Retinal pigment epithelial cell (primary cell): ENCODE results near the gene FAM20C.
"Not testable (repeated sequence)": the region's sequence is repeated elsewhere in the genome, so short reads cannot be mapped to it uniquely, and the experiment has no call there.

Source experiments
- DNase-seq: peaks from one replicate; pipeline ENCODE4 v3.0.0-alpha.2; 2010; ENCODE audit warnings: low read depth
- H3K4me3 ChIP-seq: 2 replicates; pipeline ENCODE4 v1.5.1; 2011; ENCODE audit warnings: mild to moderate bottlenecking, low read length, control low read depth, moderate library complexity
- TF ChIP-seq, protein P1 (sequence below): conservative IDR thresholded peaks from 2 replicates; pipeline ENCODE4 v1.5.1; 2011; ENCODE audit warnings: low read depth, low read length, control low read depth, inconsistent platforms

FAM20C gene

DNA sequence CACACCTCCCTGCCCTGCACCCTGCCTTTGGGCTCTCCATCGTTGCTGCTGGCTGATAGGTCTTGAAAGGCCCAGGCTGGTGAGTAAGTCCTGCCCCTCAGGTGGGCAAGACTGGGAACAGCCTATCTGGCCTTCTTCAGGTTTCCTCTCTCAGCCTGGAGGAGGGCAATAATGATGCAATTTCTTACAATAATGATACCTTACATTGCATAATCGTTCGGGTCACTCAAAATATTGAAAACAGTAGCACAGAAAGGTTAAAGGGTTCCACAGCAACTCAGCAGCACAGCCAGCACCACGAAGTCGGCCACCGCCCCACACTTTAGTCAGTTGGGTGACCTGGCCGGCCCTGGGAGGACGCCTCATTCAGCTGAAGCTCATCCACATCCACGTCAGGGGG is 16.0 kb upstream of the FAM20C start:
- DNase-seq: no peak
- TF ChIP-seq, protein P1, sequence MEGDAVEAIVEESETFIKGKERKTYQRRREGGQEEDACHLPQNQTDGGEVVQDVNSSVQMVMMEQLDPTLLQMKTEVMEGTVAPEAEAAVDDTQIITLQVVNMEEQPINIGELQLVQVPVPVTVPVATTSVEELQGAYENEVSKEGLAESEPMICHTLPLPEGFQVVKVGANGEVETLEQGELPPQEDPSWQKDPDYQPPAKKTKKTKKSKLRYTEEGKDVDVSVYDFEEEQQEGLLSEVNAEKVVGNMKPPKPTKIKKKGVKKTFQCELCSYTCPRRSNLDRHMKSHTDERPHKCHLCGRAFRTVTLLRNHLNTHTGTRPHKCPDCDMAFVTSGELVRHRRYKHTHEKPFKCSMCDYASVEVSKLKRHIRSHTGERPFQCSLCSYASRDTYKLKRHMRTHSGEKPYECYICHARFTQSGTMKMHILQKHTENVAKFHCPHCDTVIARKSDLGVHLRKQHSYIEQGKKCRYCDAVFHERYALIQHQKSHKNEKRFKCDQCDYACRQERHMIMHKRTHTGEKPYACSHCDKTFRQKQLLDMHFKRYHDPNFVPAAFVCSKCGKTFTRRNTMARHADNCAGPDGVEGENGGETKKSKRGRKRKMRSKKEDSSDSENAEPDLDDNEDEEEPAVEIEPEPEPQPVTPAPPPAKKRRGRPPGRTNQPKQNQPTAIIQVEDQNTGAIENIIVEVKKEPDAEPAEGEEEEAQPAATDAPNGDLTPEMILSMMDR: no peak

DNA sequence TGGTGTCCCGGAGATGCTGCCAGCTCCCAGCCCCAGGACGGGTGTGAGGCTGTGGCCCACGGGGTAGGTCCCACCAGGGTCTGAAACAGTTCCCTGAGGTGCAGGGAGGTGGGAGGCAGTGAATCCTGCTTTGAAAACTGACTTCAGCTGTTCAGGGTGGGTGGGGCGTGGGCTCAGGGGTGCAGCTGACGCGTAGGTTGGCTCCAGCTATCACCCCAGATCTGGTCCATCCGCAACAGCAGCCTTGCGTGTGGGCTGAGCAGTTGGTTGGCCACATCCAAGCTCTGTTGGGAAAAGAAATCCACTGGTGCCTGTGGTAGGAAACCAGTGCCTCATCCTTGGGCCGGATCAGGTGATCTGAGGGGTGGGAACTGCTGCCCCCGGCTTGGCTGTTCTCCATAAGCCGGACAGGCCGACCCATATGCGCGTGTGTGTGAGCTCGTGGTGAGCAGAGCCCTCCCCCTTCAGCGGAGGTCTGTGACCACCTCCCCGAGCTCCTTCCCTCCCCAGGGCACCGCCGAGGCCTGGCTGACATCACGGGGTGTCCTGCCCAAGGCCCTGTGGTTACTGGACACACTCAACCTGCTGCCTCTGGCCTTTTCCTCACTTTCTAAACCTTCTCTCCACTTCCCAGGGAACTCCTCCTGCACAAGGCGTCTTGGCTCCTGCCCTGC is 15.4 kb upstream of the FAM20C start:
- no peak for DNase-seq
- TF ChIP-seq, protein P1: no peak
- no peak overlapping the region for H3K4me3 ChIP-seq

More for the DNA sequence above, 16.0 kb upstream of the FAM20C start:
- H3K4me3 ChIP-seq: no peak overlapping the region

DNA sequence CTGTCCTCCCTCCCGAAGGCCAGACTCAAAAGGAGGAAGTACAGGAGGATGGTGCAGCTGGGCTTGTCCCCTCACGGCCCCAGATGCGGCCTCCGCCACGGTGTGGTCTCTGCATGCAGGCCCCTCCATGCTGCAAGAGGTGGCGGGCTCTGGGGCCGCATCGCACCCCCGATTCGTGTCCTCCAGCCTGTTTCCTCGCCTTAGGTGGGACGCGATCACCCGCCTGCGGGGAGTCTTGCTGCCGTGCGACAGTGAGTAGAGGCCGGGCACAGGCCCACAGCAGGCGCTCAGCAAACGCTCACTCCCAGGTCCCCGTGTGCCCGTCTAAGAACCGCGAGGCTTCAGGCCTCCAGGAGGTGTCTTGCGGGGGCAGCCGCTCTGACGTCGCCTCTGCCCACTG is 13.9 kb upstream of the FAM20C start:
- TF ChIP-seq, protein P1: no peak
- DNase-seq: no peak
- H3K4me3 ChIP-seq: no peak overlapping the region

DNA sequence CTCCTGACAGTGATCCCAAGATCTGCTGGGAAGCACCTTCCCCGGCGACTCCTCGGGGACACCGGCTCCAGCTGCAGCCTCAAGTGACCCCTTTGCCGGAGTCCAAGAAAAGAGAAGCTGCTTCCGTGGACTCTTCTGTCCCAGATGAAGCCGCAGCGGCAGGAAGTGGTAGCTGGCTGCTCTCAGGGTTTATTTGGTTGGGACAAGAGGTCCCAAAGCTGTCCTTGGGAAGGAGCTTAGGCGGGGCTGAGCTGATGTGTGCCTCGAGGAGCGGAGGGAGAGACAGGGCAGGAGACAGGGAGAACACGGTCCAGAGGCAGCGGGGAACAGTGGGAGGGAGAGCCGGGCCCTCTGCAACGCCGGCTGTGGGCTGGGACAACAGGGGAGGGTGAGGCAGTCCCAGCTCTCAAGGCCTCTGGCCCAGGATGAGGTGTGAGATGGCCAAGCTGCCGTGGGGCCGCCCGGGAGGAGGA is 13.1 kb upstream of the FAM20C start:
- DNase-seq: no peak
- TF ChIP-seq, protein P1: no peak
- H3K4me3 ChIP-seq: no peak overlapping the region

DNA sequence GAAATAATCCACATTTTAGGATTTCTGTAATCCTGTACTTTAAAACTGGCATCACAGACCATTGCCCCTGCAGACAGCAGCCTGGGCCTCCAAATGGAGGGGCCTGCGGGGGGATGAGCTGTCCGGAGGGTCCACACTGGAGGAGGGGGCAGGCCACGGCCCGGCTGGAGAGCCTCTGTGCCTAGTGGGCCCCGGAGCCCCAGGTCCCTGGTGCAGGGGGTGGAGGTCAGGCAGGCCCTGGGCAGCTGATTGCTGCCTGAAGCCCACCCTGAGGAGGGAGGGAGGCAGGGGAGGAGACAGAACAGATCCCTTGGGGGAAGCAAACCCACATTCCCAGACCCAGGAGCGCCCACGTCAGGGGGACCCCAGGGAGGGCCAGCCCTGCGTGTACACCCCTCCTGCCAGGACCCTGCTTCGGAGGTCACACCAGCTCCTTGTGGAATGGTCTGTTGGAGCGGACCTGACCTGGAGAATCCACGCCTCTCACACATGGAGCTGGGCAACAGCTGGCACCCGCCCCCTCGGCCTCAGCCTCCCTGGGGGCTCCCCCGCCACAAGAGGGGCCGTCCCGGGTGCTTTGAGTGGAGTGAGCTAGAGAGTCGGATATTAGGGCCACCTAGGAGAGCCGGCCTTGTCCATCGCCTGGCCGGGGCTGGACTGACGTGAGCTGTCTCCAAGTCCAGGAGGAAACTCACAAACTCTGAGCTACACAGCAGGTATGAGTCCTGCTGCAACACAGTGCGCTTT is 12.2 kb upstream of the FAM20C start:
- no peak overlapping the region for H3K4me3 ChIP-seq

DNA sequence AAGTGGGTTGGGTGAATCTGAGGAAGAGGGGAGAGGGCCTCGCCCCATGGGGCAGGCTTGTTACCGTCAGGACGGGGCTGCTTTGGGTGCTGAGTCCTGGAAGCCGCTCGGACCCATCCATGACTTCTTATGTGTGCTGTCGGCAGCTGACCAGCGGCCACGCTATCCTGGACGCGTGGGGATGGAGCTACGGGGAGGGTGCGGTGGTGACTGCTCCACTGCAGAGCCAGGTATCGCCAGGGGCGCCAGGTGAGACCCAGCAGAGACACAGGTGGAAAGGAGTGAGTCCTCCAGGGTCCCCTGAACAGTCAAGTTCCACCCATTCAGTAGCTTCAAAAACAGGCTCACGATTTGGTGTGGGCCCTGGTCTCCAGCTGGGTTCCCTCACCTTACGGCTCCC is 10.6 kb upstream of the FAM20C start:
- TF ChIP-seq, protein P1: no peak
- H3K4me3 ChIP-seq: no peak overlapping the region
- no peak for DNase-seq

More for the DNA sequence above, 12.2 kb upstream of the FAM20C start:
- TF ChIP-seq, protein P1: no peak
- DNase-seq: no peak

DNA sequence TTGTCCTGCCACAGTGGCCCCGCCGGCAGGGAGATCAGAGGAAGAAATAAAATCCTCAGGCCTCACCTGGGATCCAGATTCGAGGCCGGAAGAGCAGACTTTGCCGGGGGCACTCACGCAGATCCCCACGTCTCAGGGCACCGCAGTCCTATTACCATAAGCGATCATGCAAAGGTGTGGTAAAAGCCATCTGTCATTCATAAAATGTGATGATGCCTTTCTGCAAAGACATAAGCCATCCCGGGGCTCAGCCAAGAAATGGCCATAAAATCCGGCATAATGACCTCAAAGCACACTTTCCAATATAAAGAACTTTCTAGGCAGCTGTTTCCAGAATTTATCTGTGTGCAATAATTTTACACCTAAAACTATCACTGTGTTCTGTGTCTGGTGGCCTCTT is 9.9 kb upstream of the FAM20C start:
- DNase-seq: not testable (repeated sequence)

More for the DNA sequence above, 9.9 kb upstream of the FAM20C start:
- not testable (repeated sequence) for H3K4me3 ChIP-seq
